ENCODE measurements around the gene TRIM72.
"Not testable (repeated sequence)": the region's sequence is repeated elsewhere in the genome, so short reads cannot be mapped to it uniquely, and the experiment has no call there.

Gene TRIM72

DNA sequence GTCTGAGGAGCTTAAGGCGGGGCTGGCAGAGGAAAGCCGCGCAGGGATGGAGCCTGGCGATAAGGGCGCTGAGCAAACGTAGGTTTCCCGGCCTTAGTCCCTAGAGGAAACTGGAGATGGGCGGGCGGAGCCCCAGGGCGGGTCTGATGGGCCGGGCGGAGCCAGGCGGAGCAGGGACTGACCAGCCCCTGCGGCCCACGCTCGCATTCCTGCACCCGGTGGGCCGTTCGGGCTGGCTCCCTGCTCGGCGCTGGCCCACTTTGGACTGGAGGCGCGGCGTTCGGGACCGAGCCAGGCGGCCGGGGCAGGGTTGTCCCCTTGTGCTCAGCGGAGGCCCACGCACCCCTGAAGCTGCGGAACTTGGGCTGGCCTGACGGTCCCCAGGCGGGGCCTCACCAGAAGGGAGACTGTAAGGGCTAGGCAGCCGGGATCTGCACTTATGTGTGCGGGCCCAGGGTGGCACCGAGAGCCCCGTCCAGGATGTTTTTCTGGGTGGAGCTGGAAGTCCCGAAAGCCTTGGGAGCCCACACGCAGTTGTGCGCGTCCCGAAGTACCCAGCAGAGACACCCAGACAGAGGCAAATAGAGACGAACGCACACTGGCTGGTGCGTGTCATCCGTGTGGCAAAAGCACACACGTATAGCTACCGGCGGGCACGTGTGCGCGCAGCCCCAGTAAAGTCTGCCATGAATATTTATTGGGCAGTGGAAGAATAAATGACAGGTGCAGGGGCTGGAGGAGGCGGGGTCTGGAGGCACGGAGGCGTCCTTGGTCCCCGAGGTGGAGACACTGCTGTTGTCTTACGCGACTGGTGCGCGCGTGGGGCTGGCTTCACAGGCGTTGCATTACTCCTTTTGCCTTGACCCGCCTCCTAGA is 1.6 kb downstream of the TRIM72 start:
- DNase-seq (ENCODE audit: low spot score), result no peak

DNA sequence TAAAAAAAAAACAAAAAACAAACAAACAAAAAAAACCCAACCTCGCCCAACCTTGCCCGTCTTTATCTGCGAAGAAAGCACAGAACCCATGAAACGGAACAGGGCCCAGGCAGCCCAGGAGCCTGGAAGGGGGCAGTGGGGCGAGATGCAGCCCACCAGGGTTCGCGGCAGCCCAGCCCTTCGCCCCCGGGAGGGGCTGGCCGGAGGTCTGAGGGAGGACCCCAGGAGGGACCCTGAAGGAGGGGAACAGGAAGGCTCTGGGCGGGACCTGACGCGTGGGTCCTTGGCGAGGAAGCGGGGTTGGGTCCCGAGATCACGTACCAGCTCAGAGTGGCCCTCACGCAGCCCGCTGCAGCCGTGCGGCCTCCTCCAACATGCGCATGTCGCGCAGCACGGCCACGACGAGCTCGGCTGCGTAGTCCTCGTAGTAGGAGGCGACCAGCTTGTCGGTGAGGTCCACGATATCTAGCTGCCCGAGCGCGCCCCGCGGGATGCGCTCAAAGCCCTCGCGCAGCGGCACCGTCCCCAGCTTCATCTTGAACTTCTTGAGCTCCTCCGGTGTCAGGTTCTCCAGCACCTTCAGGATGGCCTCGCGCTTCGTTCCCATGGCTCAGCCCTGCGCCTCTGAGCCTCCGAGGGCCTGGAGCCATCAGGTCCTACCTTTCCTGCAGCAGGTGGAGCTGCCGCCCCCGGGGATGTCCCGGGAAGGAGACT is 2.7 kb downstream of the TRIM72 start, which contains the start of gene PYDC1:
PYDC1 (minus strand) TSS at position 714 of the 714 bp plus-strand sequence; CDS start at position 607, 107 bp downstream.
- DNase-seq (ENCODE audit: low spot score), result no peak

DNA sequence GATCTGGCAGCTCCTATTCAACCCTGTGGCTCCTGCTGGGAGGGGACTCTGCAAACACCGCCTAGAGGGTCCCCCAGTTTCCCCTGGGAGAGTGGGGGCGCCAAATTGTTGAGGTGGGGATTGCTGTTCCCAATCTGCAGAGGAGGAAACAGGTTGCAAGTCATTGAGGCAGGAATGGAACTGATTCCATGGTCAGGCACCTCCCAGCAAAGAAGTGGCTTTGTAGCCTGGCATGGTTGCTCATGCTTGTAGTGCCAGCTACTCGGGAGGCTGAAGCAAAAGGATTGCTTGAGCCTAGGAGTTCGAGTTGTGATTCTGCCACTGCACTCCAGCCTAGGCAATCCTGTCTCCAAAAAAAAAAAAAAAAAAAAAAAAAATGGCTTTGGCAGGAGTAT is 3.2 kb downstream of the TRIM72 start:
- DNase-seq (ENCODE audit: low spot score), result no peak

DNA sequence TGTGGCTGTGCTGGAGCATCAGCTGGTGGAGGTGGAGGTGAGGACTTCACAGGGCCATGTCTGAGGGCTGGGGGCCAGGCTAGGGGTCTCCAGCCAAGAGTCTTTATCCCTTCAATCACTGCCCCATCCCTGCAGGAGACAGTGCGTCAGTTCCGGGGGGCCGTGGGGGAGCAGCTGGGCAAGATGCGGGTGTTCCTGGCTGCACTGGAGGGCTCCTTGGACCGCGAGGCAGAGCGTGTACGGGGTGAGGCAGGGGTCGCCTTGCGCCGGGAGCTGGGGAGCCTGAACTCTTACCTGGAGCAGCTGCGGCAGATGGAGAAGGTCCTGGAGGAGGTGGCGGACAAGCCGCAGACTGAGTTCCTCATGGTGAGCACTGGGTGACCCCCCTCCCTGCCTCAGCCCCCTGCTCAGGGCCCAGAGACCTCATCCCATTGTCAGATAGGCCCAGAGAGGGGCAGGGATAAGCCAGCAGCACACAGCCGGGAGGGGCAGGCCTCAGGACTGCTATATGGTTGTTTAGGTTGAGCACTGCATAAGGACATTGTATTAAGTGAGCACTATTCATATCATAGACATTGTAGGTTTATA is 5.3 kb downstream of the TRIM72 start:
- DNase-seq (ENCODE audit: low spot score), result no peak

DNA sequence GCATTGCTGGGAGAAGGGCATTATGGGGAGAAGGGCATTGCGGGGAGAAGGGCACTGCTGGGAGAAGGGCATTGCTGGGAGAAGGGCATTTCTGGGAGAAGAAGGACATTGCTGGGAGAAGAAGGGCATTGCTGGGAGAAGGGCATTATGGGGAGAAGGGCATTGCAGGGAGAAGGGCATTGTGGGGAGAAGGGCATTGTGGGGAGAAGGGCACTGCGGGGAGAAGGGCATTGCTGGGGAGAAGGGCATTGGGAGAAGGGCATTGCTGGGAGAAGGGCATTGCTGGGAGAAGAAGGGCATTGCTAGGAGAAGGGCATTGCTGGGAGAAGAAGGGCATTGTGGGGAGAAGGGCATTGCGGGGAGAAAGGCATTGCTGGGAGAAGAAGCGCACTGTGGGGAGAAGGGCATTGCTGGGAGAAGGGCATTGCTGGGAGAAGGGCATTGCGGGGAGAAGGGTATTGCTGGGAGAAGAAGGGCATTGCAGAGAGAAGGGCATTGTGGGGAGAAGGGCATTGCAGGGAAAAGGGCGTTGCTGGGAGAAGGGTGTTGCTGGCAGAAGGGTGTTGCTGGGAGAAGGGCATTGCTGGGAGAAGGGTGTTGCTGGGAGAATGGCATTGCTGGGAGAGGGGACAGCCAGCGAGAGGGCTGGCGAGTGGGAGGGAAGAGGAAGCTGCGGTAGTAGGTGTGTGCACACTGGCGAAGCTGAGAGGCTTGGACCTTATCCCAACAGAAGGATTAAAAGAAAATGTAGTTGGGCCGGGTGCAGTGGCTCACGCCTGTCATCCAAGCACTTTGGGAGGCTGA is 7.6 kb downstream of the TRIM72 start:
- DNase-seq (ENCODE audit: low spot score), result no peak

DNA sequence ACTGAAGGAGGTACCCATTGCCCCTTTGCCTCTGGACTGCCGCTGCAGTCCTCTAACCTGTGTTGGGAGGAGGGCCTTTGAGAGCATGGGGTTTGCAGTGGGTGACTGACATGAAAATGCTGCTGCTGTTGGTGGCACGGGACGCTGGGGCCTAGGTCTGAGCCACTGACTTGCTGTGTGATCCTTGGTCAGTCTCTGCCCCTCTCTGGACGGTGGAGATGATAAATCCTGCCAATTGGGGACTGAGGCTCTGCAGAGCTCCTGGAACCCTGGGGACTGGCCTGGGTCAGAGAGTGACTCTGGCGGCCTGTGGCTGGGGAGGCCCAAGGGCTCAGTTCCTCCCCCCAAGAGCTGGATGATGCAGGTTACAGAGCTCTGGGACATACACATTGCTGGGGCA is 9.1 kb downstream of the TRIM72 start:
- no peak for DNase-seq (ENCODE audit: low spot score)

DNA sequence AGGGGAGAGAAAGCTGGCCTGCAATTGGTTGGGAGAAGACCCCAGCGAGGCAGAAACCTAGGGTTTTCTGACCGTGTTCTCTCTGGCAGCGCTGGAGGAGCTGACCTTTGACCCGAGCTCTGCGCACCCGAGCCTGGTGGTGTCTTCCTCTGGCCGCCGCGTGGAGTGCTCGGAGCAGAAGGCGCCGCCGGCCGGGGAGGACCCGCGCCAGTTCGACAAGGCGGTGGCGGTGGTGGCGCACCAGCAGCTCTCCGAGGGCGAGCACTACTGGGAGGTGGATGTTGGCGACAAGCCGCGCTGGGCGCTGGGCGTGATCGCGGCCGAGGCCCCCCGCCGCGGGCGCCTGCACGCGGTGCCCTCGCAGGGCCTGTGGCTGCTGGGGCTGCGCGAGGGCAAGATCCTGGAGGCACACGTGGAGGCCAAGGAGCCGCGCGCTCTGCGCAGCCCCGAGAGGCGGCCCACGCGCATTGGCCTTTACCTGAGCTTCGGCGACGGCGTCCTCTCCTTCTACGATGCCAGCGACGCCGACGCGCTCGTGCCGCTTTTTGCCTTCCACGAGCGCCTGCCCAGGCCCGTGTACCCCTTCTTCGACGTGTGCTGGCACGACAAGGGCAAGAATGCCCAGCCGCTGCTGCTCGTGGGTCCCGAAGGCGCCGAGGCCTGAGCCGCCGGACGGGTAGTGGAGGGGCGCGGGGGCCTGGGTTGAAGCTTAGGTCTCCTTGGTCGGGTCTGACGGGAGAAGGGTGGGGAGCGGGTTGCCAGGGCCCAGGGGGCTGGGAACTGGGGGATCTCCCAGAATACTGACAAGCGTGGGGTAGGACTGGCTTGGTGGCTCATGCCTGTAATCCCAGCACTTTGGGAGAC is 10.4 kb downstream of the TRIM72 start:
- no peak for DNase-seq (ENCODE audit: low spot score)

DNA sequence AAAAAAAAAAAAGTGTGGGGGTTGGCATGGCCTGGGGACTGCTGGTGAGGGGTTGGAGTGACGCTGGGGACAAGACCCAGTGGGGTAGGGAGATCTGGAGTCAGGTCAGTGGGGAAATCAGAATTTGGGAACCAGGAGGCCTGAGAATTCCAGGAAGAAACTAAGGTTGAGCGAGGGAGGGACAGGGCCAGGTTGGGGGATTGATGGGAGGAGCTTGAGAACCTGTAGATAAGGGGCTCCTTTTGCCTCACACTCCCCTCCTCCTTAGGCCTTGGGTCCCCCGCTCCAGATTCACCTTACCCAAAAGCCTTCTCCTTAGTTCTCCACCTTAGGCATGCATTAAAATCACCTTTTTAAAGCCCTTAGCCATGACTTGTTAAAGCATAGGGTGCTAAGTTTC is 11.3 kb downstream of the TRIM72 start:
- DNase-seq (ENCODE audit: low spot score), result no peak

DNA sequence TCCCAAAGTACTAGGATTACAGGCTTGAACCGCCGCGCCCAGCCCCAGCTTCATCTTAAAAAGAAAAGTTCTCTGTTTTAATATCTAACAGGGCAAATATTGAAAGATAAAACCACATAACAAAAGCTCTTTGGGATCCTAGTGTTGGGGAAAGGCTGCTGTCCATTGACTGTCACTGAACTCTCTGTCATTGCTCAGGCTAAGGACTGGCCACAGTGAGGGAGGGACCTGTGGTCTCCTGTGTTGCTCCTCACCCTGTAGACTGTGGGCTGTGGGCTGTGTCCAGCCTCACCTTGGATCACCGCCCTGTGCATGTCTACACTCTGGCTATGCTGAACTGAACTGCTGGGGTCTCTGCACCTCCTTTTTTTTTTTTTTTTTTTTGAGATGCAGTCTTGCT is 14.3 kb downstream of the TRIM72 start:
- no peak for DNase-seq (ENCODE audit: low spot score)

DNA sequence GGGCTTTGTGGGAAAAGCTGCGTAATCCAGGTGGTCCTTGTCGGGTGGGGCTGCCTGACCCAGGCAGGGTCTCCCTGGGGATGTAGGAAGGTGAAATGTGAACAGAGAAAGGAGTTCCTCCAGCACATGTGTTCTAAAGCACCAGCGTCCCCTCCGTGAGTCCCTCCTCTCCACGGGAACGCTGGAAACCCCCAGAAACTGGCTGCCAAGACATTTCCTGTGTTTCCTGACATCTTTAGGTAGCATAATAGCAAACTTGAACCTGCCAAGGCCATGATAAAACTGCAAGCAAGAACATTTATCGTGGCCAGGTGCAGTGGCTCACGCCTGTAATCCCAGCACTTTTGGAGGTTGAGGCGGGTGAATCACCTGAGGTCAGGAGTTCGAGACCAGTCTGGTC is 15.6 kb downstream of the TRIM72 start:
- DNase-seq (ENCODE audit: low spot score), result no peak

DNA sequence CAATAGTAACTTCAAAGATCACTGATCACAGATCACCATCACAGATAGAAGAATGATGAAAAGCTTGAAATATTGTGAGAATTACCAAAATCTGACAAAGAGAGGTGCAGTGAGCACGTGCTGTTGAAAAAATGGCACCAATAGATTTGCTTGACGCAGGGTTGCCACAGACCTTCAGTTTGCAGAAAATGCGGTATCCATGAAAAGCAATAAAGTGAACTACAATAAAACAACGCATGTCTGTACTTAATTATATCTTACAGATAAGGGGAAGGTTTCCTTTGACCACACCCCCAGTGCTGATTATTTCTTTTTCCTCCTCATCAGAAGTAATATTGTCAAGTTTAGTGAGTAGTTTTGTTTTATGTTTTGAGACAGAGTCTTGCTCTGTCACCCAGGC is 24.1 kb downstream of the TRIM72 start:
- DNase-seq (ENCODE audit: low spot score), result no peak

DNA sequence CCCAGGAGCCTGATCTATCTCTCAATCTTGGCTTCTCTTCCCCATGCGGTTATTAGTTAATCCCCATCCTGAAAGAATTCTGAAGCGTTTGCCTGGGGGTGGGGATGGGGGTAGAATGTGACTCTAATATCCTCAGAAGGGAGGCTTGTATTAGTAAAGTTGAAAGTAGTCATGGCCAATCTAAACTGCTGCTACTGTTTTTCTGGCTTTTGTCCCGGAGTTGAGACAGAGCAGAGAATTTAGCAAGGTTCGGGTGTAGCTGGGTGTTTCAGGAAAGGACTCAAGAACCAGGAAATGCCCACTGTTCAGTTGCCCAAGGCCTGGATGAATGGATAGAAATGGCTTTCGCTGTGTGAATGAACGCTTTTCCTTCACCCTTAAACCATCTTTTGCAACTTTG is 28.3 kb downstream of the TRIM72 start:
- DNase-seq (ENCODE audit: low spot score), result no peak

DNA sequence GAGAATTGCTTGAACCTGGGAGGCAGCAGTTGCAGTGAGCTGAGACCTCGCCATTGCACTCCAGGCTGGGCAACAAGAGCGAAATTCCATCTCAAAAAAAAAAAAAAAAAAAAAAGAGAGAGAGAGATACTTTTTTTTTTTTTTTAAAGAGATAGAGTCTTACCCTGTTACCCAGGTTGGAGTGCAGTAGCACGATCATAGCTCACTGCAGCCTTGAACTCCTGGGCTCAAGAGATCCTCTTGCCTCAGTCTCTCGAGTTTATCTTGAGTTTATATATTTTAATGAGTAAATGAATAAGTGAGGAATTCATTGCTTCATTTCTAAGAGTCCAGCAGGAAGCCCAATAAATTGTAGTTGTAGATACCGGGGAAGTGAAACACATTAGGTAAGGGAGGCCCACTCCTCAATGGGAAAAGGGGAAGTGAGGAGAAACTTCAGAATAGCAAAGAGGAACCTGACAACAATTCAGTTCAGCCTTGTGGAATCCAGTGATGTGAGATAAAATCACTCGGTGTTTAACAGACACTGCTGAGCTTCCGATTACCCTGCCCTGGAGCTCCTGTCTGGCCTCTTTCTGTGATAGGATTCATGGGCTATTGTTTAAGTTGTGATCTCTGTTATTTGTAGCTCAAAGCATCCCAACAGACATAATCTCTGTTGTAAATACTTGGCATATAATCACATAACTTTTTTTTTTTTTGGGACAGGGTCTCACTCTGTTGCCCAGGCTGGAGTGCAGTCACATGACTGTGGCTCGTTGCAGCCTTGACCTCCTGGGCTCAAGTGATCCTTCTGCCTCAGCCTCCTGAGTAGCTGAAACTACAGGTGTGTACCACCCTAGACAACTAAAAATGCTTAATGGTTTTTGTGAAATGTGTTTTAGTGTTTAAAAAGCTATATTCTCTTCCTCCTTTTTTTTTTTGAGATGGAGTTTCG is 30.1 kb downstream of the TRIM72 start:
- DNase-seq (ENCODE audit: low spot score), result no peak

DNA sequence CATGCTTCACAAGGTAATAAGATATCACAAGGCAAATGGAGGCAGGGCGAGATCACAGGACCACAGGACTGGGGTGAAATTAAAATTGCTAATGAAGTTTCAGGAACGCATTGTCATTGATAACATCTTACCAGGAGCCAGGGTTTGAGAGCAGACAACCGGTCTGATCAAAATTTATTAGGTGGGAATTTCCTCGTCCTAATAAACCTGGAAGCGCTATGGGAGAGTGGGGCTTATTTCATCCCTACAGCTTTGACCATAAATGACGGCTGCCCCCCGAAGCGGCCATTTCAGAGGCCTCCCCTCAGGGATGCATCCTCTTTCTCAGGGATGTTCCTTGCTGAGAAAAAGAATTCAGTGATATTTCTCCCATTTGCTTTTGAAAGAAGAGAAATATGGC is 31.7 kb downstream of the TRIM72 start:
- DNase-seq (ENCODE audit: low spot score), result not testable (repeated sequence)

DNA sequence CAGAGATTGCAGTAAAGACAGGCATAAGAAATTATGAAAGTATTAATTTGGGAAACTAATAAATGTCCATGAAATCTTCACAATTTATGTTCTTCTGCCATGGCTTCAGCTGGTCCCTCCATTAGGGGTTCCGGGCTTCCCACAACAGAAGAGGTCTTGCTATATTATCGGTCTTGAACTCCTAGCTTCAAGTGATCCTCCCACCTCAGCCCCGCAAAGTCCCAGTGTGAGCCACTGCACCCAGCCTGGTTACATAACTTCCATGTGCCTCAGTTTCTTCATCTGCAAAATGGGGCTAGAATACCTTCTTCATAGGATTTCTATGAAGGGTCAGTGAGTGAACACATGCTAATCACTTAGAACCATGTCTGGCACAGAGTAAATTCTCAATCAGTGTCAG is 32.4 kb downstream of the TRIM72 start:
- no peak for DNase-seq (ENCODE audit: low spot score)

DNA sequence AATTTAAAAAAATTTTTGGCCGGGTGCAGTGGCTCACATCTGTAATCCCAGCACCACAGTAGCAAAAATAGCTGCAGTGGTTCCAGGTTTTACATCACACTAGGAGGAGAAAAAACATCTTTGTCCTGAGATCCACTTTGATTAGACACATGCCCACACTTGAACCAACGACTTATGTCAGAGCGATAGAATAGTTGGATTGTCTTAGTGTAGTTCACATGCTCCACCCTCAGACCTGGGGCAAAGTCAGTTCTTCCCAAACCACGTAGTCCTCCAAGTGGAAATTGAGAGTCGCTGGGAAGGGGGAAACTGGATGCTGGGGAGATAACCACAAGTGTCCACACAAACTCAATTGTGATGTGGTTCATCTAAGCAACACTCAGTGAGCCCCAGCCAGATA is 34.4 kb downstream of the TRIM72 start:
- DNase-seq (ENCODE audit: low spot score), result no peak

DNA sequence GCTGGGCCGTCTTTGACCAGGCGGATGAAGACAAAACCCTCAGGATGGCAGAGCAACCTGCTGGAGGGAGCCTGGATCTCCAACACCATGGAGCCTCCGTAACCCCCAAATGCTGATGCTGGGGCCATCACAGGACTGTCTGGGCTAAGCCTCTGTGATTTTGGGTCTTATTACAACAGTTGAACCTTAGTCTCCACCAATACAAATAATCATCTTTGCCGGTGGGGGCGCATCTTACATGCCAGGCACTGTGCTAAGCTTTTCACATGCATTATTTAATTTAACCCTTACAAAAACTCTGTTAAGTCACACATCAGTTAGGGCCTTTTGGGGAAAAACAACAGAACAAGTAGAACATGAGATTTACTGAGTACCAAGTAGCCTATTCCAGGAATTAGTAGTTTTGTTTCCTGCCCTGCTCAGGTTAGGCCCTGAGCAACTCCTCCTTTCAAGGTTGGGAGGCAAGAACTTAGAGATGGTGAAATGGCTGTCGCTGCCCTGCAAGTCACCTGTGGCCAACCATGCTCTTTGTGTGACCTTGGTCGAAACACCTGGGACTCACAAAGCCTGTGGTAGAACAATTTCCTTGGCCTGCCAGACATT is 37.0 kb downstream of the TRIM72 start:
- DNase-seq (ENCODE audit: low spot score), result no peak

DNA sequence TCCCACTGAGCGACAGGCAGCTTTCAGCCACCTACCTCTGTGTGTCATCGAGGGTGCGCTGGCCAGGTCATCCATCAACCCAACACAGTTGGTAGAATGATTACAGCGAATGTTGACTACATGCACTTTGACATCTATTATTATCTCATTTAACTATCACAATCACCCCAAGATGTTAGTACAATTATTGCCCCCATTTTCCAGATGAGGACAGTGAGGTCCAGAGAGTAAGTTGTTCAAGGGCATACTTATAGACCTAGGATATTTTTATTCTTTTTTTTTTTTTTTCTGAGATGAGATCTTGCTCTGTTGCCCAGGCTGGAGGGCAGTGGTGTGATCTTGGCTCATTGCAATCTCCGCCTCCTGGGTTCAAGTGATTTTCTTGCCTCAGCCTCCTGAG is 37.5 kb downstream of the TRIM72 start:
- no peak for DNase-seq (ENCODE audit: low spot score)

DNA sequence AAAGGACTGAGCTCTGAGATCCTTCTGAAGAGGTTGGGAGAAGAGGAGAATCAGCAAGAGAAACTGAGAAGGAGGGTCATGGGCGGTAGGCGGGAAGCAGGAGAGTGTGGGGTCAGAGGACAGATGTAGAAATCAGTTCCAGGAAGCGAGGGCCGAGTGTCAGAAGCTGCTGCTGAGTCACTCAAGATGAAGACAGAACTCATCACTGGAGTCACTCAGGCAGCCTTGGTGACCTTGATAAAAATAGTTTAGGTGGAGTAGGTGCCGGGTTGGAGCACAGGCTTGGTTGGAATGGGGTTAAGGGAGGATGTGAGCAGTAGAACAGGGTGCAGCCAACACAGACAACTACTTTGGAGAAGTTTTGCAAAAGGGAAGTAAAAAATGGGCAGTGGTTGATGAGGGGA is 39.7 kb downstream of the TRIM72 start:
- no peak for DNase-seq (ENCODE audit: low spot score)

DNA sequence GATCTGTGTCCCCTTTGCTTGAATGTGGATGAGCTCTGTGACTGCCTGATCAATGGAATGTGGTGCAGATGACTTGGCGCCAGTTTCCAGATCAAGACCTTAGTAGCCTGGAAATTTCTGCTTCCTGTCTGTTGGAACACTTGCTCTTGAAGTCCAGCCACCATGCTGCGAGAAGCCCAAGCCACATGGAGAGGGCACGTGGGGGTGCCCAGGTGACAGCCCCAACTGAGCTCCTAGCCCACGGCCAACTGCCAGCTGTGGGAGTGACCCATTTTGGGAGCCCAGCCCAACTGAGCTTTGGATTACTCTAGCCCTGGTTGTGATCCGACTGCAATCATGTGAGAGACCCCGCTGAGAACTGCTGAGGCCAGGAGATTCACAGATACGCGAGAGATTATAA is 42.5 kb downstream of the TRIM72 start:
- DNase-seq (ENCODE audit: low spot score), result no peak
